HEK293T (cell line): Measurements from ENCODE around the gene ACOX3.

Experiments
- ARNT ChIP-seq: fragments of 450-650 bp; IDR thresholded peaks from 2 replicates; pipeline ENCODE4 v1.6.1; 2017; ENCODE audit warnings: mild to moderate bottlenecking
- BHLHE40 ChIP-seq: fragments of 450-650 bp; IDR thresholded peaks from 2 replicates; pipeline ENCODE4 v1.6.1; 2016; ENCODE audit warnings: mild to moderate bottlenecking, moderate library complexity, borderline replicate concordance
- CTBP1 ChIP-seq: fragments of 450-650 bp; IDR thresholded peaks from 2 replicates; pipeline ENCODE4 v1.6.1; 2016; ENCODE audit warnings: borderline replicate concordance
- ELF4 ChIP-seq: fragments of 450-650 bp; IDR thresholded peaks from 2 replicates; pipeline ENCODE4 v1.6.1; 2017; ENCODE audit warnings: antibody characterized with exemption
- FOXA1 ChIP-seq: fragments of 450-650 bp; IDR thresholded peaks from 2 replicates; pipeline ENCODE4 v1.6.1; 2016; ENCODE audit warnings: mild to moderate bottlenecking
- FOXM1 ChIP-seq: fragments of 450-650 bp; IDR thresholded peaks from 2 replicates; pipeline ENCODE4 v1.6.1; 2017; ENCODE audit warnings: mild to moderate bottlenecking, borderline replicate concordance
- HDGF ChIP-seq: fragments of 450-650 bp; IDR thresholded peaks from 2 replicates; pipeline ENCODE4 v1.6.1; 2017; ENCODE audit warnings: antibody characterized with exemption, borderline replicate concordance
- L3MBTL2 ChIP-seq: fragments of 450-650 bp; conservative IDR thresholded peaks from 2 replicates; pipeline ENCODE4 v1.6.1; 2016; ENCODE audit warnings: mild to moderate bottlenecking
- NFRKB ChIP-seq: fragments of 450-650 bp; IDR thresholded peaks from 2 replicates; pipeline ENCODE4 v1.6.1; 2016; ENCODE audit warnings: mild to moderate bottlenecking, moderate library complexity
- SP1 ChIP-seq: fragments of 450-650 bp; IDR thresholded peaks from 2 replicates; pipeline ENCODE4 v1.6.1; 2017
- SUZ12 ChIP-seq: fragments of 450-650 bp; IDR thresholded peaks from 2 replicates; pipeline ENCODE4 v1.6.1; 2016; ENCODE audit warnings: mild to moderate bottlenecking
- TARDBP ChIP-seq: fragments of 450-650 bp; IDR thresholded peaks from 2 replicates; pipeline ENCODE4 v1.6.1; 2016
- ZNF384 ChIP-seq: fragments of 450-650 bp; IDR thresholded peaks from 2 replicates; pipeline ENCODE4 v1.6.1; 2016
- TF ChIP-seq, protein P1 (sequence below): fragments of 450-650 bp; IDR thresholded peaks from 2 replicates; pipeline ENCODE4 v1.6.1; 2016

DNA sequence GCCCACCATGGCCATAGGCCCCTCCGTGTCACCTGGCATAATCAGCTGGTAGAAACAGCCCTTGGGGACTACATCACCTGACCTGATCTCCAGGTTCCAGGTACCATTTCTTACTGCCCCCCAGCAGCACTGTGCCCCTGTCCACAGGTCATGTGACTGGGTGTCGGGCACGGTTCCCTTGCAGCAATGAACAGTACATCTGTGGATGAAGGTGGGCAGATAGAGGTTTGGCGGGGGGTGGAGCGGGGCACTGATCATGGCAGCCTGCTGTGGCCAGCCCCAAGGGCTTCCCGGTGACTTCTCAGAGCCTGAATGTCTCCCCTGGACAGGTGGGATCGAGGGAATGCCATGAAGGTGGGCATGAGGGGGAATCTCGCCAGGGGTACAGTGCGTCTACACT lies 37.8 kb upstream of the ACOX3 start:
- TF ChIP-seq HDGF (no peak), BHLHE40 (no peak), NFRKB (no peak), L3MBTL2 (no peak), ZNF384 (no peak), FOXM1 (no peak), CTBP1 (no peak), SUZ12 (no peak), SP1 (no peak), ELF4 (no peak), TARDBP (no peak), ARNT (no peak), FOXA1 (no peak)
- TF ChIP-seq, protein P1, sequence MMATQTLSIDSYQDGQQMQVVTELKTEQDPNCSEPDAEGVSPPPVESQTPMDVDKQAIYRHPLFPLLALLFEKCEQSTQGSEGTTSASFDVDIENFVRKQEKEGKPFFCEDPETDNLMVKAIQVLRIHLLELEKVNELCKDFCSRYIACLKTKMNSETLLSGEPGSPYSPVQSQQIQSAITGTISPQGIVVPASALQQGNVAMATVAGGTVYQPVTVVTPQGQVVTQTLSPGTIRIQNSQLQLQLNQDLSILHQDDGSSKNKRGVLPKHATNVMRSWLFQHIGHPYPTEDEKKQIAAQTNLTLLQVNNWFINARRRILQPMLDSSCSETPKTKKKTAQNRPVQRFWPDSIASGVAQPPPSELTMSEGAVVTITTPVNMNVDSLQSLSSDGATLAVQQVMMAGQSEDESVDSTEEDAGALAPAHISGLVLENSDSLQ = no peak
